ENCODE data around the gene CEP78. TPM values are rescaled to one million over a fixed set of nuclear protein-coding genes. Genes with fewer than 3 reads are reported as not detected.

The CEP78 gene
- total RNA-seq, 2 experiments from 2014 or later: 10.5 to 12.1 TPM

DNA sequence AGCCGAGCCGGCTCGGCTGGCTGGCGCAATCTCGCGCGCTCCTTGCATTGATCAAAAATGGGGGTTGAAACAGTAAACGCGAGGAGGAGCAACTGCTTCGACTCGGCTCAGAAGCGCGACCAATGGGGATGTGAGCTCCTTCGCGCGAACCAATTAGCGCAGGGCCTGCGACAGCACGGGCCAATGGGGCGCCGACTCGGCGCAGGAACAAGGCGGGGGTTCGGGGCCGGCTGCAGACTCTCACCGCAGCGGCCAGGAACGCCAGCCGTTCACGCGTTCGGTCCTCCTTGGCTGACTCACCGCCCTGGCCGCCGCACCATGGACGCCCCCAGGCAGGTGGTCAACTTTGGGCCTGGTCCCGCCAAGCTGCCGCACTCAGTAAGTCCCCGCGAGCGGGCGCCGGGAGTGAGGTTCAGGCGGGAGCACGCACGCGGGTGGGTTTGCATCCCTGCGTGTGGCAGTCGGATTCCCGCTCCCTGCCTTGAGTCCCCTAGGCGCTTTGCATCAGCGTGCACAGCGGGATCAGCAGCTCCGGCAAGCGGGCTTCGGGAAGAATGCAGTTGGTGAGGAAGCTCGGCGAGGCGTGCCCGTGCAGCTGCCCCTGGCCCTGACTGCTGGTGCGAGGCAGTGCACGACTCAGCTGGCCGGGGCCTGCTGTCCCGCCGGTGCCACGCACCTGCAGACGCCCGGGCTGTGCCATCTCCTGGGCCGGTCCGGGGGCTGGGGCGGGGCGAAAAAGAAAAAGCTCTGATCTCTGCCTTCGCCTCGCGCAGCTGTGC lies 61.2 kb downstream of the CEP78 start, which contains the start of gene PSAT1:
Gene PSAT1, plus strand, starts transcription at position 233 of the 779 bp plus-strand sequence. Its CDS starts 86 bp downstream, at position 319.
- peak; percentile 99 for ATAC-seq (ENCODE audit: poor library complexity)
- Histone ChIP-seq H3K27me3 (ENCODE audit: control insufficient read depth in 1 of 2, insufficient read depth in 2 of 2, low read length in 2 of 2) (no peaks in the 10 kb centered on the region), H3K4me3 (ENCODE audit: low read length) (peak within 1 kb of the TSS; percentile 95), H3K9me3 (ENCODE audit: control insufficient read depth in 1 of 2, insufficient read depth in 1 of 2, low read length in 2 of 2) (no peaks in the 10 kb centered on the region), H3K4me1 (ENCODE audit: insufficient read depth, low read length) (peaks cover 28% of the 10 kb centered on the region), H3K36me3 (ENCODE audit: insufficient read depth, low read length) (no peaks in the 10 kb centered on the region), H3K27ac (ENCODE audit: low read depth in 1 of 2, low read length in 2 of 2) (peak within 1 kb of the TSS in 1 of 2 donors; percentile 13)
- H3K4me3 Mint-ChIP-seq: peak within 1 kb of the TSS; percentile 95
- POLR2A ChIA-PET: interaction anchor here (0.6 to 2.3 kb wide), 13 partner anchors 19 to 1902 kb away, joined by 3 to 10 read pairs (median 3); partner anchors contain the start of genes CEP78 and VPS13A
- H3K27me3 Mint-ChIP-seq: peaks cover 4% of the 10 kb centered on the region
- TF ChIP-seq, protein P1, sequence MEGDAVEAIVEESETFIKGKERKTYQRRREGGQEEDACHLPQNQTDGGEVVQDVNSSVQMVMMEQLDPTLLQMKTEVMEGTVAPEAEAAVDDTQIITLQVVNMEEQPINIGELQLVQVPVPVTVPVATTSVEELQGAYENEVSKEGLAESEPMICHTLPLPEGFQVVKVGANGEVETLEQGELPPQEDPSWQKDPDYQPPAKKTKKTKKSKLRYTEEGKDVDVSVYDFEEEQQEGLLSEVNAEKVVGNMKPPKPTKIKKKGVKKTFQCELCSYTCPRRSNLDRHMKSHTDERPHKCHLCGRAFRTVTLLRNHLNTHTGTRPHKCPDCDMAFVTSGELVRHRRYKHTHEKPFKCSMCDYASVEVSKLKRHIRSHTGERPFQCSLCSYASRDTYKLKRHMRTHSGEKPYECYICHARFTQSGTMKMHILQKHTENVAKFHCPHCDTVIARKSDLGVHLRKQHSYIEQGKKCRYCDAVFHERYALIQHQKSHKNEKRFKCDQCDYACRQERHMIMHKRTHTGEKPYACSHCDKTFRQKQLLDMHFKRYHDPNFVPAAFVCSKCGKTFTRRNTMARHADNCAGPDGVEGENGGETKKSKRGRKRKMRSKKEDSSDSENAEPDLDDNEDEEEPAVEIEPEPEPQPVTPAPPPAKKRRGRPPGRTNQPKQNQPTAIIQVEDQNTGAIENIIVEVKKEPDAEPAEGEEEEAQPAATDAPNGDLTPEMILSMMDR (IDR thresholded peaks at IDR 0.05): no peak
- intact Hi-C loops (cut with DNase I, micrococcal nuclease): loop anchor here in 1 of 2 experiments (2.0 to 5.0 kb wide), 2 partner anchors 35 to 62 kb away; no protein-coding TSS in a partner anchor
- peak; percentile 74 to 94 (median 82) for DNase-seq
- peak within 1 kb of the TSS; percentile 57 for H3K27ac Mint-ChIP-seq
- H3K36me3 Mint-ChIP-seq (ENCODE audit: low read depth): peaks cover 5% of the 10 kb centered on the region
- peaks cover 28% of the 10 kb centered on the region for H3K4me1 Mint-ChIP-seq (ENCODE audit: low read depth)
- CTCF ChIA-PET: interaction anchor here (0.6 to 2.1 kb wide), 3 partner anchors 11 to 1439 kb away, joined by 3 to 6 read pairs (median 5); no protein-coding TSS in a partner anchor
- no peaks in the 10 kb centered on the region for H3K9me3 Mint-ChIP-seq

DNA sequence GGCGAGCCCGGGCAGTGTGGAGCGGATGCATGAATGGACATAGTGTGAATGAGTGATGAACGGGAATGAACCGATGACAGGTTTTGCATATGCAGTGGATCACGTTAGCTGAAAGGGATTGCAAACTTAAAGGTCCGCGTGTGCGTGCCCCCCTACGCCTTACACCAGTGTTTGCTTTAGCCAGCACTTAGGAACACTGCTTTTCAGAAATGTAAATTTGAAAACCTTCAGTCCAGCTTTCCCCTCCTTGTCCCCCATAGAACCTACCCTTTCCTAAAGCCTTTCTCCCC lies 61.7 kb downstream of the CEP78 start:
- intact Hi-C loops (cut with DNase I, micrococcal nuclease): loop anchor here in 1 of 2 experiments (2.0 to 5.0 kb wide), 2 partner anchors 35 to 63 kb away; no protein-coding TSS in a partner anchor
- DNase-seq (no peak), ATAC-seq (ENCODE audit: poor library complexity) (no peak)
- peak overlapping the region; percentile 95 for H3K4me3 ChIP-seq (ENCODE audit: low read length)
- H3K27me3 ChIP-seq (ENCODE audit: control insufficient read depth in 1 of 2, insufficient read depth in 2 of 2, low read length in 2 of 2): no peaks in the 10 kb centered on the region
- ChIA-PET CTCF (interaction anchor here (1.7 to 2.1 kb wide), 2 partner anchors 11 to 262 kb away, joined by 5 to 6 read pairs; no protein-coding TSS in a partner anchor), POLR2A (interaction anchor here (0.6 to 2.3 kb wide), 6 partner anchors 61 to 1903 kb away, joined by 3 to 10 read pairs (median 4); partner anchors contain the start of genes CEP78 and VPS13A)
- Mint-ChIP-seq H3K27ac (no peak overlapping the region), H3K4me3 (peak overlapping the region; percentile 95), H3K9me3 (no peaks in the 10 kb centered on the region), H3K4me1 (ENCODE audit: low read depth) (peaks cover 26% of the 10 kb centered on the region), H3K27me3 (peaks cover 4% of the 10 kb centered on the region), H3K36me3 (ENCODE audit: low read depth) (peaks cover 7% of the 10 kb centered on the region)
- peaks cover 28% of the 10 kb centered on the region for H3K4me1 ChIP-seq (ENCODE audit: insufficient read depth, low read length)
- TF ChIP-seq, protein P1 (IDR thresholded peaks at IDR 0.05): no peak
- H3K27ac ChIP-seq (ENCODE audit: low read depth in 1 of 2, low read length in 2 of 2): no peak overlapping the region
- no peaks in the 10 kb centered on the region for H3K9me3 ChIP-seq (ENCODE audit: control insufficient read depth in 1 of 2, insufficient read depth in 1 of 2, low read length in 2 of 2)
- no peaks in the 10 kb centered on the region for H3K36me3 ChIP-seq (ENCODE audit: insufficient read depth, low read length)

DNA sequence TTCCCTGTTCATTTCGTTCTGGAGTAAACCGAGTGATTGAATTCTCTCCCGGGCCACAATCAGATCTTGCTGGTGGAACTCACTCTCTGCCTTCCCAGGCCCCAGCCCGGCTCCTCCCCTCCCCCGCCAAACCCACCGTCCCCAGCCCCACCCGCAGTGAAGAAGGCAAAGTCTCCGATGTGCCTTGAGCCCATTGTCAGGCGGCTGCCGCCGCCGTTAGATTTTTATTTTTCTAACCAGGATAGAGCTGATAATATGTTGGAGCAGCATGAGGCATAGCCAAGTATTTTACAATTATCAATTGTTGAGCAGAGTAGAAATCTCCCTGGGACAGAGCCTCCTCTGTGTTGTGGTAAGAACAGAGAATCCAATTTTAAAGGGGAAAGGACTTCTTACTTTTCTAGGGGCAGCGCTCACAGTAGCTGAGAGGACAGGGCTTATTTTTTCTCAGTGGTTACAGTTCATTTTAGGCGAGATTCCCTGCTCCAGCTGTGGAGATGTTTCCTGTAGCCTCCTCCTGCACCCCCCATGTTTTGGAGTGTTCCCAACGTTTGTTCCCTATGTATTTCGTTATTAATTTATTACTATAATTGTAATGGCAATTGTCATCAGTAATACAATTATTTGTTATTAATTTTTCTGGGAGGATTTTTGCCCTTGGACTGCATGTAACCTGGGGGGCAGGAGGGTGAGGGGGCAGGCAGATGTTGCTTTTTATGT lies 62.3 kb downstream of the CEP78 start:
- H3K4me1 ChIP-seq (ENCODE audit: insufficient read depth, low read length): peaks cover 26% of the 10 kb centered on the region
- H3K36me3 ChIP-seq (ENCODE audit: insufficient read depth, low read length): no peaks in the 10 kb centered on the region
- no peak for ATAC-seq (ENCODE audit: poor library complexity)
- H3K9me3 ChIP-seq (ENCODE audit: control insufficient read depth in 1 of 2, insufficient read depth in 1 of 2, low read length in 2 of 2): no peaks in the 10 kb centered on the region
- no peaks in the 10 kb centered on the region for H3K27me3 ChIP-seq (ENCODE audit: control insufficient read depth in 1 of 2, insufficient read depth in 2 of 2, low read length in 2 of 2)
- Mint-ChIP-seq H3K27ac (no peak overlapping the region), H3K9me3 (no peaks in the 10 kb centered on the region), H3K36me3 (ENCODE audit: low read depth) (peaks cover 7% of the 10 kb centered on the region), H3K4me1 (ENCODE audit: low read depth) (peaks cover 20% of the 10 kb centered on the region), H3K27me3 (peaks cover 4% of the 10 kb centered on the region), H3K4me3 (peak overlapping the region; percentile 95)
- no peak overlapping the region for H3K27ac ChIP-seq (ENCODE audit: low read depth in 1 of 2, low read length in 2 of 2)
- H3K4me3 ChIP-seq (ENCODE audit: low read length): peak overlapping the region; percentile 95
- POLR2A ChIA-PET: interaction anchor here (0.6 to 2.3 kb wide), 4 partner anchors 62 to 1903 kb away, joined by 3 to 10 read pairs (median 5); partner anchors contain the start of genes CEP78 and VPS13A
- no peak for DNase-seq
- intact Hi-C loops (cut with DNase I, micrococcal nuclease): loop anchor here in 1 of 2 experiments (5.0 kb wide), 1 partner anchor 36 kb away; no protein-coding TSS in a partner anchor
- TF ChIP-seq, protein P1 (IDR thresholded peaks at IDR 0.05): no peak
- CTCF ChIA-PET: interaction anchor here (2.1 kb wide), 1 partner anchor 12 kb away, joined by 6 read pairs; no protein-coding TSS in a partner anchor
